DOHH2 (cell line): ENCODE results near the gene AWAT2.

Experiments
- H3F3A ChIP-seq: fragments of 200-600 bp; sonication (generic), shearing (Covaris generic); 2 replicates; pipeline ENCODE4 v1.6.0; 2016; ENCODE audit warnings: antibody characterized with exemption, mild to moderate bottlenecking; ENCODE audit not compliant: control insufficient read depth, insufficient read depth
- H3K27ac ChIP-seq: fragments of 200-600 bp; sonication (generic); 2 replicates; pipeline ENCODE4 v1.5.1; 2014; ENCODE audit warnings: low read depth, mild to moderate bottlenecking, low read length, moderate library complexity
- H3K27me3 ChIP-seq: fragments of 200-600 bp; sonication (generic); 2 replicates; pipeline ENCODE4 v1.6.1; 2014; ENCODE audit warnings: mild to moderate bottlenecking, low read length, mixed read lengths; ENCODE audit not compliant: control insufficient read depth
- H3K36me3 ChIP-seq: fragments of 200-600 bp; sonication (generic); 2 replicates; pipeline ENCODE4 v1.6.1; 2014; ENCODE audit warnings: mild to moderate bottlenecking, low read length, moderate library complexity, mixed read lengths; ENCODE audit not compliant: control insufficient read depth
- H3K4me1 ChIP-seq: fragments of 200-600 bp; sonication (generic); 2 replicates; pipeline ENCODE4 v1.6.1; 2014; ENCODE audit warnings: mild to moderate bottlenecking, low read length, mixed read lengths; ENCODE audit not compliant: control insufficient read depth
- H3K4me2 ChIP-seq: fragments of 200-600 bp; sonication (generic); 2 replicates; pipeline ENCODE4 v1.6.0; 2014; ENCODE audit warnings: mild to moderate bottlenecking, low read length, moderate library complexity
- H3K4me3 ChIP-seq: fragments of 200-600 bp; sonication (generic); 2 replicates; pipeline ENCODE4 v1.5.1; 2014; ENCODE audit warnings: mild to moderate bottlenecking, low read length, mixed read lengths
- H3K79me2 ChIP-seq: fragments of 200-600 bp; sonication (generic); 2 replicates; pipeline ENCODE4 v1.6.1; 2014; ENCODE audit warnings: mild to moderate bottlenecking, low read length, mixed read lengths; ENCODE audit not compliant: control insufficient read depth
- H3K9me2 ChIP-seq: fragments of 200-600 bp; sonication (generic); replicated peaks from 2 replicates; pipeline ENCODE4 v1.6.1; 2014; ENCODE audit warnings: mild to moderate bottlenecking, low read length, mixed read lengths; ENCODE audit not compliant: control insufficient read depth
- H3K9me3 ChIP-seq: fragments of 200-600 bp; sonication (generic); 2 replicates; pipeline ENCODE4 v1.6.1; 2014; ENCODE audit warnings: antibody characterized with exemption, low read length, mixed read lengths; ENCODE audit not compliant: control insufficient read depth, insufficient read depth
- H4K20me1 ChIP-seq: fragments of 200-600 bp; sonication (generic); 2 replicates; pipeline ENCODE4 v1.6.0; 2014; ENCODE audit warnings: low read depth, mild to moderate bottlenecking, antibody characterized with exemption, low read length, moderate library complexity; ENCODE audit not compliant: control insufficient read depth, insufficient read depth
- EZH2phosphoT487 ChIP-seq: fragments of 200-600 bp; sonication (generic); IDR thresholded peaks from 2 replicates; pipeline ENCODE4 v1.6.1; 2017; ENCODE audit warnings: borderline replicate concordance, mild to moderate bottlenecking, antibody characterized with exemption, low read length, moderate library complexity, mixed read lengths
- TF ChIP-seq, protein P1 (sequence below): fragments of 200-600 bp; sonication (generic); IDR thresholded peaks from one replicate; pipeline ENCODE4 v1.5.1; 2014; ENCODE audit warnings: antibody characterized with exemption, mild to moderate bottlenecking, low read depth, low read length; ENCODE audit not compliant: poor library complexity, severe bottlenecking

Gene AWAT2

DNA sequence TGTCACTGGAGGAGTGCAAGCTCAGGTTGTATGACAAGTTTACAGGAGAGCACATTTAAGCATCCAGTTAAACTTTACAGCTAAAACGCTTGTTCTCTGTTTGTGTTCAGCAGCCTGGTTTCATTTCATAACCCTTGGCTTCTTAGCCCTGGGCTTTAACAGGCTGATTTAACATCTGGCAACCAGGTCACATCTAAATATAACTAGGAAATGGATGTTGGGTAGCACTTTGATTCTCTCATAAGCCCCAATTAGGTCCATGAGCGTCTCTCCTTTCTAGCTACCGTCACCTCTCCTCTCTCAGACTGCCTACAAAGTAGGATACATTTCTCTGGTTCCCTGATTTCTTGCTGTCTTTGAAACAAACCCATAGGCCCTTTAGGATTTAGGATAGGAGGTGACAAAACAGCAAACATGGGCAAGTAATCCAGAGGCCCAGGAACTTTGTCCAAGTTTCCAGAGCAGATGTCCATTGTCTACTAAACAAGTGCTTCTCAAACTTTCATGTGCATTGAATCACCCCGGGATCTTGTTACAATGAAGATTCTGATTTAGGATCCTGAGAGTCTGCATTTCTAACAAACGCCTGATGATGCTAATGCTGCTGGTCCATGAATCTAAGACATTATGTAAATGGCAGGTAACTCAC lies 35.0 kb upstream of the AWAT2 start:
- no peaks in the 10 kb centered on the region for H3K27me3 ChIP-seq
- H4K20me1 ChIP-seq = no peaks in the 10 kb centered on the region
- no peak overlapping the region for H3K4me3 ChIP-seq
- TF ChIP-seq EZH2phosphoT487 = no peak
- TF ChIP-seq, protein P1, sequence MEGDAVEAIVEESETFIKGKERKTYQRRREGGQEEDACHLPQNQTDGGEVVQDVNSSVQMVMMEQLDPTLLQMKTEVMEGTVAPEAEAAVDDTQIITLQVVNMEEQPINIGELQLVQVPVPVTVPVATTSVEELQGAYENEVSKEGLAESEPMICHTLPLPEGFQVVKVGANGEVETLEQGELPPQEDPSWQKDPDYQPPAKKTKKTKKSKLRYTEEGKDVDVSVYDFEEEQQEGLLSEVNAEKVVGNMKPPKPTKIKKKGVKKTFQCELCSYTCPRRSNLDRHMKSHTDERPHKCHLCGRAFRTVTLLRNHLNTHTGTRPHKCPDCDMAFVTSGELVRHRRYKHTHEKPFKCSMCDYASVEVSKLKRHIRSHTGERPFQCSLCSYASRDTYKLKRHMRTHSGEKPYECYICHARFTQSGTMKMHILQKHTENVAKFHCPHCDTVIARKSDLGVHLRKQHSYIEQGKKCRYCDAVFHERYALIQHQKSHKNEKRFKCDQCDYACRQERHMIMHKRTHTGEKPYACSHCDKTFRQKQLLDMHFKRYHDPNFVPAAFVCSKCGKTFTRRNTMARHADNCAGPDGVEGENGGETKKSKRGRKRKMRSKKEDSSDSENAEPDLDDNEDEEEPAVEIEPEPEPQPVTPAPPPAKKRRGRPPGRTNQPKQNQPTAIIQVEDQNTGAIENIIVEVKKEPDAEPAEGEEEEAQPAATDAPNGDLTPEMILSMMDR = no peak
- no peaks in the 10 kb centered on the region for H3K9me2 ChIP-seq
- H3K9me3 ChIP-seq = no peaks in the 10 kb centered on the region
- H3F3A ChIP-seq = no peaks in the 10 kb centered on the region
- H3K4me2 ChIP-seq = no peak overlapping the region
- no peak overlapping the region for H3K27ac ChIP-seq
- H3K36me3 ChIP-seq = no peaks in the 10 kb centered on the region
- no peaks in the 10 kb centered on the region for H3K4me1 ChIP-seq
- no peaks in the 10 kb centered on the region for H3K79me2 ChIP-seq

DNA sequence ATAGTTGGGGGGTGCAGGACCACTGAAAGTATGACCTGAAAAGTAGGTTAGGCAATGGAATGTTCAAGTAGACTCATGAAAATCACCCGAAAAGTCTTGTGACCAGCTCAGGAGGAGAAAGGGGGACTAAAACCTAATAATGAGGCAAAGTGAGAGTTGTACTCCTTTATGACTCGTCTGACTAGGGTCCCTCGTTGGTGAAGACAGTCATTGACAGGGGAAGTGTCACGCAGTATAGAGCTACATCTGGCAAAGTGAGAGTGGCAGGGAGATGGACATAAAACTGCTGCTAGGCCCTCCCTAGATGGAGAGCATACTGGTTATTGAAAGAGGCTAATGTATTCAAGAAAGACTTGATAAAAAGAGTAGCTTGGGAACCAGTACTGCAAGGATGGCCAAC lies 33.0 kb upstream of the AWAT2 start:
- H3K4me3 ChIP-seq = no peak overlapping the region
- H3K9me2 ChIP-seq = no peaks in the 10 kb centered on the region
- H3K4me1 ChIP-seq = no peaks in the 10 kb centered on the region
- H3F3A ChIP-seq = no peaks in the 10 kb centered on the region
- no peaks in the 10 kb centered on the region for H3K79me2 ChIP-seq
- H3K9me3 ChIP-seq = no peaks in the 10 kb centered on the region
- TF ChIP-seq, protein P1 = no peak
- TF ChIP-seq EZH2phosphoT487 = no peak
- no peaks in the 10 kb centered on the region for H4K20me1 ChIP-seq
- H3K27me3 ChIP-seq = no peaks in the 10 kb centered on the region
- no peaks in the 10 kb centered on the region for H3K36me3 ChIP-seq
- H3K4me2 ChIP-seq = no peak overlapping the region
- no peak overlapping the region for H3K27ac ChIP-seq

DNA sequence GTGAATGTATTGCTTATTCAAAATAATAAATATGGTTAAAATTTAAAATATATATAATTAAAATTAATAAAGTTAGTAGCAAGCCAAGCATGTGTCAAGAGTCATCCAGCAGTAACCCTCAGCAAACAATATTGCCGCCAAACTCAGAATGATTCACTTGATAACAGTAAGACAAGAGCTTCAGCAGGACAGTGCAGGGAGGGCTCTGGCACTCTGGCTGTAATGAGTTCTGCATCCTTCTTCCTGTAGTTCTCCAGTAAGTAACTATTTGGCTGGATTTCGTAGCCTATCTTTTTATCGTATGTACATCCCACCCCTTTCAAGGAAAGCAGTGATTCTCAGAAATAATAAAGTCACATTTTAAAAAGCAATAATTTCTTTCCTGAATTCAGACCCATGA lies 30.1 kb upstream of the AWAT2 start:
- Histone ChIP-seq H4K20me1 (no peaks in the 10 kb centered on the region), H3K27me3 (no peaks in the 10 kb centered on the region), H3K4me2 (no peak overlapping the region), H3K4me3 (no peak overlapping the region), H3F3A (no peaks in the 10 kb centered on the region), H3K9me2 (no peaks in the 10 kb centered on the region), H3K36me3 (no peaks in the 10 kb centered on the region), H3K4me1 (no peaks in the 10 kb centered on the region), H3K27ac (no peak overlapping the region), H3K9me3 (no peaks in the 10 kb centered on the region), H3K79me2 (no peaks in the 10 kb centered on the region)
- TF ChIP-seq EZH2phosphoT487 = no peak
- TF ChIP-seq, protein P1 = no peak
